GM12801 (cell line): ENCODE results near the gene TRIM66.

Source experiments
- TF ChIP-seq, protein P1 (sequence below): IDR thresholded peaks from one replicate; pipeline ENCODE4 v1.5.1; 2011; ENCODE audit warnings: control low read depth; ENCODE audit not compliant: insufficient read length; ENCODE audit errors: extremely low read depth

Gene TRIM66

DNA sequence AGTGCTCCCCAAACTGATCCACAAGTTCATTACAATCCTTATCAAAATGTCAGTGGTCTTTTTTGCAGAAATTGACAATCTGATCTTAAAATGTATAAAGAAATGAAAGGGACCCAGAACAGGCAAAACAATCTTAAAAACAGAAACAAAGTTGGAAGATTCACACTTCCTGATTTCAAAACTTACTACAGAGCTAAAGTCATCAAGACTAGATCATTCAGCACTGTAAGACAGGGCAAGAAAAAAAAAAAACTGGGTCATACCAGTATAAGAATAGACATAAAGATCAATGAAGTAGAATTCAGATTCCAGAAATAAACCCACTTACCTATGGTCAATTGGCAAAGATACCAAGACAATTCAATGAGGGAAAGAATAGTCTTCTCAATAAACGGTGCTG is 84.0 kb downstream of the TRIM66 start:
- TF ChIP-seq, protein P1, sequence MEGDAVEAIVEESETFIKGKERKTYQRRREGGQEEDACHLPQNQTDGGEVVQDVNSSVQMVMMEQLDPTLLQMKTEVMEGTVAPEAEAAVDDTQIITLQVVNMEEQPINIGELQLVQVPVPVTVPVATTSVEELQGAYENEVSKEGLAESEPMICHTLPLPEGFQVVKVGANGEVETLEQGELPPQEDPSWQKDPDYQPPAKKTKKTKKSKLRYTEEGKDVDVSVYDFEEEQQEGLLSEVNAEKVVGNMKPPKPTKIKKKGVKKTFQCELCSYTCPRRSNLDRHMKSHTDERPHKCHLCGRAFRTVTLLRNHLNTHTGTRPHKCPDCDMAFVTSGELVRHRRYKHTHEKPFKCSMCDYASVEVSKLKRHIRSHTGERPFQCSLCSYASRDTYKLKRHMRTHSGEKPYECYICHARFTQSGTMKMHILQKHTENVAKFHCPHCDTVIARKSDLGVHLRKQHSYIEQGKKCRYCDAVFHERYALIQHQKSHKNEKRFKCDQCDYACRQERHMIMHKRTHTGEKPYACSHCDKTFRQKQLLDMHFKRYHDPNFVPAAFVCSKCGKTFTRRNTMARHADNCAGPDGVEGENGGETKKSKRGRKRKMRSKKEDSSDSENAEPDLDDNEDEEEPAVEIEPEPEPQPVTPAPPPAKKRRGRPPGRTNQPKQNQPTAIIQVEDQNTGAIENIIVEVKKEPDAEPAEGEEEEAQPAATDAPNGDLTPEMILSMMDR = no peak

DNA sequence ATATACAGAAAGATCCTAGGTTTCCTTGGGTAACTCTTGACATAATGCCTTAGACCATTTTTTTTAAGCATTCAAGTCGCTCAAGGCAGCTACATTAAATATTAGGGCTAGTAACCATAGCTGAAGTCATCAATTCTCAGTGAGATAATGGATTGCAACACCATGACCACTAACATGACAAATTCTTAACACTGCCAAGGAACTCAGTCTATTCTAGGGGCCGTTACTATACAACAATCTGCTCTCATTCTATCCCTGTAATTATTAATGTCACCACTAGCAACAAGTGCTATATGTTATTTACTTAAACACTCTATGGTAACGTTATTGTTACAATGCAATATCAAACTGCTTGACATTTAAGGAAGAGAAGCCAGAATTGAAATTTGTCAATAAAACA is 85.3 kb downstream of the TRIM66 start:
- TF ChIP-seq, protein P1 = no peak

DNA sequence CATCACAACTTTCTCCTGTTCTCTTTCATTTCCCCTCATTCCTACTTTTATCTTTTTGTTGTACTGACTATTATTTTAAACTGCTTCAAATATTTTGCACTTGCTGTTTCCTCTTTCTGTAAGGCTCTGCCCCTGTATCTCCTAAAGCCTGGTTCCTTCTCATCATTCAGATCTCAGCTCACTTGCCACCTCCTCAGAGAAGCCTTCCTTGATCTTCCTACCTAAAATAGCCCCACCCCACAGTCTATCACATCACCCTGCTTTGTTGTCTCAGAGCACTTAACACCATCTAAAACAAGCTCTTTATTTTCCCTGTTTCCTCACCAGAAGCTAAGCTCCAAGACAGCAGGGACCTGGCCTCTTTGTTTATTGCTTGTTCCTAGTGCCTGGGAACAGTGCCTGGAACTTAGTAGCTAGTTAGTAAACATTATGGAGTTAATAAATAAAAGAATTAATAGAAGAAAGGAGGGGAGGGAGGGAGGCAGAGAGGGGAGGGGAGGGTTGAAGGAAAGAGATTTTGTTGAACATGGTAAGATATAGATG is 85.9 kb downstream of the TRIM66 start:
- TF ChIP-seq, protein P1 = no peak

DNA sequence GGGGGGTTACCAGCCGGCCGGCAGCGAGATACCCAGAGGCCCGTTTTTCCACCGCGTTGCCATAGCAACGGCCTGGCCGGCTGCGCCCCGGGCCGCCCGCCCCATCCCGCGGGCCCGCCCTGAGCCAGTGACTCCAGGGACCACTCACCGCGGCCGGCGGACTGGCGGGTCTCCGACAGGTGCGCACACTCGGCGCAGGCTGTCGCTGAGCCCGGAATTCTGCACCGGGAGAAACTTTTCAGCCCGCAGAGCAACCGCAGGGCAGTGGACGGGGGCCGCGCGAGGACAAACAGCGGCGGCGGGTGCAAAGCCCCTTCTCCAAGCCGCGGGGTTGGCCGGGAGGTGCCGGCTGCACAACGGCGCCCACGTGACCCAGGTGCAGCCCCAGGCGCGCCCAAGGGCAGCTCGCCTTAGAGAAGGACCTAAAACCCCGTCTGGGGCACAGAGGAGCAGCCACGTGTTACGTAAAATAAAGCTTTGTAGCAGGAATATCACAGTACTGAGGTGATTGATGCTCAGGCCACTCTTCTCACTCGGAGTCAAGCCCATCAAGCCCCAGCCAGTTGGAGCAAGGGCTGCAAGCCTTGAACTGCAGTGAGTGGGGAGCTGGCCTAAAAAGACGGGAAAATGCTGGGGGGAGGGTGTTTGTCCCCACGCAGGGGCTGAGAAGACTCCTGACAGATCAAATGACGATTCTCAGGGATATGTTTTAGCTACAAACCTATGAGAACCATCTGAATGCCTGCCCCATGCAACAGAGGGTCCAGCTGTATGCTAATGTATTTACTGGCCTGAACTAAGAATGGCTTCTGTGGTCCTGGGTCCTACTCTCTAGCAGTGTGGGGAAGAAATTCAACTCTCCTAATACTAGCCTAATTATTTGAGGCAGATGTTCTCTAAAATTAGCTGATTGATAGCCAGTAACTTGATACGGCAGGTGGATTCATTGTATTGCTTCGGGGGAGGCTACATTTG is 88.2 kb downstream of the TRIM66 start, which contains the start of gene STK33:
STK33 (minus strand) TSS at position 294 of the 975 bp plus-strand sequence. CDS start 119,323 bp downstream, outside the sequence.
- TF ChIP-seq, protein P1 = no peak

DNA sequence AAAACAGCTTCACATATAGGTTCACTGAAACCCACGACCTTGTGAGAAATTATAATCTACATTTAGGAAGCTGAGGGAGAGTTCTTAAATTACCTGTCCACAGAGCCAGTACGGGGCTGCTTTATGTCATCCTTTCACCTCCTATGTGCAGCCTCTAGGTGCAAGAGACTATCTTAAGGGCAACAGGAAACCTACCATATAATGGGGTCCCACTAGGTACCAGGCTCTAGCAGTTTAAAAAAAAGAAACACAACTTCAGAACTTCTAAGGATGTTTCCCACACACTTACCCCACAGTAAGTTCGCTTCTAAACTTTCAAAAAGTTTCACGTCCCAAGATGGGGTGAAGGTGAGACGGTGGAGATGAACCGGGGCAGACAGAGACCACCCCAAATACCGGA is 89.0 kb downstream of the TRIM66 start:
- TF ChIP-seq, protein P1 = no peak

DNA sequence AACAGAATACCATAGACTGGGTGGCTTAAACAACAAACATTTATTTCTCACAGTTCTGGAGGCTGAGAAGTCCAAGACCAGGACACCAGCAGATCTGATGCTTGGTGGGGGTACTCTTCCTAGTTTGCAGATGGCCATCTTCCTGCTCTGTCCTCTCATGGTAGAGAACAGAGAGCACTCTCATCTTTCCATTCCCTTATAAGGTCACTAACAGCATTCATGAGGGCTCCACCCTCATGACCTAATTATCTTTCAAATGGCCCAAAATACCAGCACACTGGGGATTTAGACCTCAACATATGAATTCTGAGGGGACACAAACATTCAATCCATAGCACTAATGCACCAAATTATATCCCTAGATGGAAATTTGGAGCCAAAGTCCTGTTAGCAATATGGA is 94.5 kb downstream of the TRIM66 start:
- TF ChIP-seq, protein P1 = no peak

DNA sequence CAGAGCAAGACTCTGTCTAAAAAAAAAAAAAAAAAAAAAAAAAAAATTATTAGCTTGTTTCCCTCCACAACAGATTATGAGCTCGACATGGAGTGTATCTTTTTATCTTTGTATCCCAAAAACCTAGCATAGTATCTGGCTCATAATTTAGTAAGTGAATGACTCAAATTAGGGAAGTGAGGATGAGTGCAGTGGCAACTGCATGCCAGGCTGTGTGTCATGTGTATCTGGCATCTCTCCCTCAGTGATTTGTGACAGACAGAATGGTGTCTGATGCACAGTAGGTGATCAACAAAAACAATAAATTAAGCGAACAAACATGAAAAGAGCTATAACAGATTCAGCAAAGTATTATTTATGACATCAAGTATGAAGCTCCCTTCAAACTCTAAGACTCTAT is 95.7 kb downstream of the TRIM66 start:
- TF ChIP-seq, protein P1 = no peak
